ENCODE data around the gene ICA1.

DNA sequence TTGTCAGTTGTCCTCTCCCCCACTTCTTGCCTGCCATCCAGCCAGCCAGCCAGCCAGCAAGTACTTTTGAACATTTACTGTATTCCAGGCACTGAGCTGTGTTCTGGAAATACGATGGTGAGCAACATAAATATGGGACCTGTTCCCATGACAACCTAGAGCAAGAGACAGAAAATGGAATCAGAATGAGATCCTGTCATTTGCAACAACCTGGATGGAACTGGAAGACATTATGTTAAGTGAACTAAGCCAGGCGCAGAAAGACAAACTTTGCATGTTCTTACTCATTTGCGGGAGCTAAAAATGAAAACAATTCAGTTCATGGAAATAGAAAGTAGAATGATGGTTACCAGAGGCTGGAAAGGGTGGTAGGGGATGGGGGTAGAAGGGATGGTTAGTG, 140.7 kb downstream of the ICA1 start:
- TF ChIP-seq, protein P1, sequence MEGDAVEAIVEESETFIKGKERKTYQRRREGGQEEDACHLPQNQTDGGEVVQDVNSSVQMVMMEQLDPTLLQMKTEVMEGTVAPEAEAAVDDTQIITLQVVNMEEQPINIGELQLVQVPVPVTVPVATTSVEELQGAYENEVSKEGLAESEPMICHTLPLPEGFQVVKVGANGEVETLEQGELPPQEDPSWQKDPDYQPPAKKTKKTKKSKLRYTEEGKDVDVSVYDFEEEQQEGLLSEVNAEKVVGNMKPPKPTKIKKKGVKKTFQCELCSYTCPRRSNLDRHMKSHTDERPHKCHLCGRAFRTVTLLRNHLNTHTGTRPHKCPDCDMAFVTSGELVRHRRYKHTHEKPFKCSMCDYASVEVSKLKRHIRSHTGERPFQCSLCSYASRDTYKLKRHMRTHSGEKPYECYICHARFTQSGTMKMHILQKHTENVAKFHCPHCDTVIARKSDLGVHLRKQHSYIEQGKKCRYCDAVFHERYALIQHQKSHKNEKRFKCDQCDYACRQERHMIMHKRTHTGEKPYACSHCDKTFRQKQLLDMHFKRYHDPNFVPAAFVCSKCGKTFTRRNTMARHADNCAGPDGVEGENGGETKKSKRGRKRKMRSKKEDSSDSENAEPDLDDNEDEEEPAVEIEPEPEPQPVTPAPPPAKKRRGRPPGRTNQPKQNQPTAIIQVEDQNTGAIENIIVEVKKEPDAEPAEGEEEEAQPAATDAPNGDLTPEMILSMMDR (IDR thresholded peaks at IDR 0.05; ENCODE audit: low read depth, low read length) = no peak
- no peak for TF ChIP-seq POLR2A (IDR thresholded peaks at IDR 0.05; ENCODE audit: extremely low read depth, insufficient read length)

All from NB4 (cell line).